ENCODE data around the gene ALDH4A1.

ALDH4A1 gene

DNA sequence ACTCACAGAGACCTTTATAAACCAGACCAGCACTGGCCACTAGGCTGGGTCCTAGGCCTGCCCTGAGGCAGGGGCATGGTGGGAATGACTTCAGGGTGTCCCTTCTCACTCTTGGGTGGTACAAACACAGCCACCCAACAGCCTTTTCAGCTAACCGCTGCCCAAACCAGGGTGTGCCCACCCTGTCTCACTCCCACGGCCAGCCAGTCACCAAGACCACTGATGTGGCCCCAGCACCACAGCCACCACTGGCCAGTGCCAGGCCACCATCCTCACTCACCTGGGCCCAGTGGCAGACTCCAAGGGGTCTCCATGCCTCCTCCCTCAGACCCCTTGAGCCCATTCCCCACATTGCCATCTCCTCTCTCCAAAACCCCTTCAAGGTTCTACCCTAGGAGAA is 70.7 kb downstream of the ALDH4A1 start:
- no peak for DNase-seq (ENCODE audit: low read depth)
- no peak overlapping the region for H3K4me3 ChIP-seq (ENCODE audit: low read length)
- TF ChIP-seq, protein P1, sequence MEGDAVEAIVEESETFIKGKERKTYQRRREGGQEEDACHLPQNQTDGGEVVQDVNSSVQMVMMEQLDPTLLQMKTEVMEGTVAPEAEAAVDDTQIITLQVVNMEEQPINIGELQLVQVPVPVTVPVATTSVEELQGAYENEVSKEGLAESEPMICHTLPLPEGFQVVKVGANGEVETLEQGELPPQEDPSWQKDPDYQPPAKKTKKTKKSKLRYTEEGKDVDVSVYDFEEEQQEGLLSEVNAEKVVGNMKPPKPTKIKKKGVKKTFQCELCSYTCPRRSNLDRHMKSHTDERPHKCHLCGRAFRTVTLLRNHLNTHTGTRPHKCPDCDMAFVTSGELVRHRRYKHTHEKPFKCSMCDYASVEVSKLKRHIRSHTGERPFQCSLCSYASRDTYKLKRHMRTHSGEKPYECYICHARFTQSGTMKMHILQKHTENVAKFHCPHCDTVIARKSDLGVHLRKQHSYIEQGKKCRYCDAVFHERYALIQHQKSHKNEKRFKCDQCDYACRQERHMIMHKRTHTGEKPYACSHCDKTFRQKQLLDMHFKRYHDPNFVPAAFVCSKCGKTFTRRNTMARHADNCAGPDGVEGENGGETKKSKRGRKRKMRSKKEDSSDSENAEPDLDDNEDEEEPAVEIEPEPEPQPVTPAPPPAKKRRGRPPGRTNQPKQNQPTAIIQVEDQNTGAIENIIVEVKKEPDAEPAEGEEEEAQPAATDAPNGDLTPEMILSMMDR (conservative IDR thresholded peaks at IDR 0.05; ENCODE audit: low read depth, low read length), result no peak

DNA sequence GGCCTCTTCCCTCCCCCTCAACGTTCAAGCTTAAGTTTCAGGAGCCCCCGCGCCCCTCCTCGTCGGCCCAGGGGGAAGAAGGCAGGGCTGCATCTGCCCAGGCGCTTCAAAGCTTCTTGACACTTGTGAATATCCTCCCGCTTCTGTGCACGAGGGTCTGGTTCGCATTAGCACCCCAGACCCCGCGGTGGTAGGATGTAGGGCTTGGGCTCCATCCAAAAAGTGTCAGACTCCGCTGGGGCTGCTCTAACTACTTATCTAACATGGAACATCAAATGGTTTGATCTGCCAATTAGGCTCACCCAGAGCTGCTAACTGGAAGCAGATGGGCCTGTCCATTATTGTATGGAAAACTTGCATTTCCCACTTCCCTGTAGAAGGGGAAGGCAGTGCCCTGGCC is 71.8 kb downstream of the ALDH4A1 start:
- no peak for DNase-seq (ENCODE audit: low read depth)
- TF ChIP-seq, protein P1 (conservative IDR thresholded peaks at IDR 0.05; ENCODE audit: low read depth, low read length), result no peak
- no peak overlapping the region for H3K4me3 ChIP-seq (ENCODE audit: low read length)

DNA sequence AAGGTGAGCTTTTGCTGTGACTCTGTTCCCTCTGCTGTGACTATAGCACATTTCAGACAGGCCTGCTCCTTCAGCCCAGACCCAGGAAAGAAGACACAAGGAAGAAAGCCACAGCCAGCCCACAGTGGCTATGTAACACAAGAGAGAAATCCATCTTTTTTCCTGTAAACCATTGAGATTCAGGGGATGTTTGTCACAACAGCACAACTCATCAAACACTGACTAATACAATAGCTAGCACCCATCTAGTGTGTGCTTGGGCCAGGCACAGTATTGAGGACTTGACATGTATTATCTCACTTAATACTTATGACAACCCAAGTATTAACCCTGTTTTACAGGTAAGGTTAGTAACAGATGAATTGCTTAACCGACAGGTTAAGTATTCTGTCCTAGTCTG is 72.7 kb downstream of the ALDH4A1 start:
- DNase-seq (ENCODE audit: low read depth), result no peak
- H3K4me3 ChIP-seq (ENCODE audit: low read length), result no peak overlapping the region
- TF ChIP-seq, protein P1 (conservative IDR thresholded peaks at IDR 0.05; ENCODE audit: low read depth, low read length), result no peak

DNA sequence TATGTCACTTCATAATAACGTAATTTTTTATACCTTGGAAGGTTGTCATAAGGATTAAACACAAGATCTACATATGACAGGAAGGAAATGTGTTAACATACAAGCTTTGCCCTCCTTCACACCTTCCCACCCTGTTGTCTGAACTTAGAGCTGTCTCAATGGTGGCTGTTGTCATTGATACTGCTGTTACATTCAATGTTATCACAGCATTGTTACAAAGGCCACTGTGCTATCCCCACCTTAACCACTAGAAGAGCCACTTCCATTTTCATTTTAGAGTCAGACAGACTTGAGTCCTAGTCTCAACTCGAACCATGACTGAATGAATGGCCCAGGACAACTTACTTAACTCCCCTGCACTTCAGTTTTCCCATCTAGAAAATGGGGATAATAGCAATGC is 74.1 kb downstream of the ALDH4A1 start:
- TF ChIP-seq, protein P1 (conservative IDR thresholded peaks at IDR 0.05; ENCODE audit: low read depth, low read length), result no peak
- no peak for DNase-seq (ENCODE audit: low read depth)

DNA sequence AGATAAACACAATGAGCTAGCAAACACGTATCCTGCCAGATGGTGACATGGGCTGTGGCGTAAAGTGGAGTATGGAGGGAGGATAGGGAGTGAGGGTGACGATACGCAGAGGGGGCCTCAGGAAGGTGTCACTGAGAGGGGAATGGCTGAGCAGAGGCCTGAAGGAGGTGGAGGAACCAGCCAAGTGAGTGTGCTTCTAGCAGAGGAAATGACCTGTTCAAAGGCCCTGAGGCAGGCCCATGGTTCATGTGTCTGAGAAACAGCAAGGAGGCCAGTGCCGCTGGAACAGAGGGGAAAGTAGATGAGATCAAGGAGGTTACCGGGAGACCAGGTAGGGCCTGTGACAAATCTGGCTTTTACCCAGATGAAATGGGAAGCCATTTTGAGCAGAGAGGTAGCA is 78.9 kb downstream of the ALDH4A1 start:
- DNase-seq (ENCODE audit: low read depth), result no peak
- no peak overlapping the region for H3K4me3 ChIP-seq (ENCODE audit: low read length)
- TF ChIP-seq, protein P1 (conservative IDR thresholded peaks at IDR 0.05; ENCODE audit: low read depth, low read length), result no peak

More for the DNA sequence above, 74.1 kb downstream of the ALDH4A1 start:
- H3K4me3 ChIP-seq (ENCODE audit: low read length), result no peak overlapping the region

Measured in retinal pigment epithelial cell (primary cell).